NCI-H1048 (cell line): ENCODE results near the gene SNX17.
"Not testable (repeated sequence)": the region's sequence is repeated elsewhere in the genome, so short reads cannot be mapped to it uniquely, and the experiment has no call there.

Source experiments
- DNase-seq: peaks from one replicate; lab custom pipeline; 2025; lab: John Stamatoyannopoulos, UW

The SNX17 gene

DNA sequence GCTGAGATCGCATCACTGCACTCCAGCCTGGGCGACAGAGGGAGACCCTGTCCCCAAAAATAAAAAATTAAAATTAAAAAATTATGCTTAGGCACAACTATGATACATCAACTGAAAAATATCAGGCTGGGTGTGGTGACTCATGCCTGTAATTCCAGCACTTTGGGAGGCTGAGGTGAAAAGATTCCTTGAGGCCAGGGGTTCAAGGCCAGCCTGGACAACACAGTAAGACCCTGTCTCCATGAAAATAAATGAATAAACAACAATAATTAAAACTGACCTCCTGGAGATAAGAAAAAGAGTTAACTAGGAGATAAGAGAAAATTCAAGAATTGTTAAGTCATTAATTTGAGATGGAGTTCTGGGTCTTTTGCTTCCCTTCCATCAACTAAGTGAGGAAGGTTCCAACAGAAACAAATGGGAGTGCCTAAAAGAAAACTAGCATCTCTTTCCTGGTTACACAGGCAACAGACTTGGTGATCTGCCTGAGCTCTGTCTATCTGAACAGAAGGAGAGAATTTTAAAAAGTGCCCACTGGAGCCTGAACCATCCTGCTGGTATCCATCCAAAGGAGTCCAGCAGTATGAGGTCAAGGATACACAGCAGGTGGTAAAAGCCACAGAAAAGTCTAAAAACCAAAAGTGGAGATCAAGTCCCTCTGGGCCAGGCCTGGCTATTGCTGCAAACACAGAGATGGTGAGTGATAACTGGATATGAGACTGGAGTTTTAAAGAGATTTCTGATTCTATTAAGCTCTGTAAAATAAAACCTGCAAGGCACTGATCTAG is 30.1 kb downstream of the SNX17 start:
- no peak for DNase-seq

GRCh38 chr2:27407798-27408491 is 37.5 kb downstream of the SNX17 start:
- no peak for DNase-seq

- no peak for DNase-seq
Measured at GRCh38 chr2:27408601-27409320, 38.3 kb downstream of the SNX17 start.

GRCh38 chr2:27409321-27410073 is 39.1 kb downstream of the SNX17 start, which contains the start of gene PPM1G:
Gene PPM1G (minus strand): TSS chr2:27409591. CDS start chr2:27409422, 169 bp downstream.
- DNase-seq, result peak; percentile 87

GRCh38 chr2:27412419-27413152 is 42.2 kb downstream of the SNX17 start:
- DNase-seq, result no peak

GRCh38 chr2:27416151-27416550 is 45.7 kb downstream of the SNX17 start:
- no peak for DNase-seq

DNA sequence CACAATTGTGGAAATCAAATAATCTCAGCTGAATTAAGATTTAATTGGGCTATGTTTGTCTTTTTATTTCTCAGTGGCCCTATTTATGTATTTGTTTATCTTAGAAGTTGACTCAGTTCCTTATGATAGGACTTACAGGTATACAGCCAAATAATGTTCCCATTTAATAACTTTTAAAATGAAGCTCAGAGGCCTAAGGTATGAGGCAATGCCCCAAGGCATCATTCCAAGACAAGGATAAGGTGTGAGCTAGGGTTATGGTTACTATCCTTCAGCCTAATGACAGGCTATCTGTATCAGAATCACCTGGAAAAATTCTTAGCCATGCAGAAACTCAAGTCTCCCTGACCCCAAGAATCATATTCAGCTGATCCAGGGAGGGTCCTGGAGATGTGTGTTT is 50.6 kb downstream of the SNX17 start:
- no peak for DNase-seq

DNA sequence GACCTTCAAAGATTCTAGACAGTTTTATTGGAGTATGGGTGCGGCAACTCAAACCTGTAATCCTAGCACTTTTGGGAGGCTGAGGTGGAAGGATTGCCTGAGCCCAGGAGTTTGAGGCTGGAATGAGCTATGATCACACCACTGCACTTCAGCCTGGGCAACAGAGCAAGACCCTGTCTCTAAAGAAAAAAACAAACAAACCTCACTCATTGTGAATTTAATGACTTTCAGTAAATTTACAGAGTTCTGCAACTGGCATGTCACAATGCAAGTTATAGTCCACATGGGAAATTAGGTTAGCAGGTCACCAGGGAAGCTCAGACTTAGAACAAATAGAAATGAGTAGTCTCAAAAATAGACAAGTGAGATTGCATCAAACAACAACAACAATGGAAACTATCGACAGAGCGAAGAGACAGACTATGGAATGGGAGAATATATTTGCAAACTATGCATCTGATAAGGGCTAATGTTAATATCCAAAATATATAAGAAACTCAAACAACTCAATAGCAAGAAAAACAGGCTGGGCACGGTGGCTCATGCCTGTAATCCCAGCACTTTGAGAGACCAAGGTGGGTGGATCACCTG is 51.3 kb downstream of the SNX17 start:
- no peak for DNase-seq

DNA sequence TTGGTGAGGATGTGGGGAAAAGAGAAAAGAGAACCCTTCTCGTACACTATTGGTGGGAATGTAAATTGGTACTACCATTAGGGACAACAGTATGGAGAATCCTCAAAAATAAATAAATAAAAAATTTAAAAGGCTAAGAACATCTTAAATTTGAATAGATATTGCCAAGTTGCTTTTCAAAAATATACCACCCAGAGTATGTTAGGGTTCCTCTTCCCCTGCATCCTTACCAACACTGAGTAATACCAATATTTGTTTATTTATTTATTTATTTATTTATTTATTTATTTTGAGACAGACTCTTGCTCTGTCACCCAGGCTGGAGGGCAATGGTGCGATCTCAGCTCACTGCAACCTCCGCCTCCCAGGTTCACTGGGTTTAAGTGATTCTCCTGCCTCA is 52.5 kb downstream of the SNX17 start:
- no peak for DNase-seq

- not testable (repeated sequence) for DNase-seq
Measured at GRCh38 chr2:27425039-27425438, 54.6 kb downstream of the SNX17 start.
